Activated CD4-positive, alpha-beta T cell treated with anti-CD3 and anti-CD28 coated beads, Interleukin-2, Interleukin-4, amounts not matched to agents 100 ng/mL and 50 ng/mL, durations not matched to agents 16 hours and 8 hours (primary cell): ENCODE measurements around the gene LIX1L.
A peak's percentile ranks its signal among the peaks of the same experiment; 100 is the strongest.

Source experiments
- DNase-seq: peaks from one replicate; pipeline ENCODE4 v3.0.0-alpha.2; 2020; ENCODE audit warnings: low spot score

The LIX1L gene

GRCh38 chr1:145893306-145894055, 64.3 kb downstream of the LIX1L start:
- DNase-seq = no peak

- no peak for DNase-seq
These were observed 65.2 kb downstream of the LIX1L start for GRCh38 chr1:145892486-145893087.

GRCh38 chr1:145891587-145892485, 66.0 kb downstream of the LIX1L start:
- DNase-seq = peak; percentile 42

GRCh38 chr1:145891143-145891542, 66.7 kb downstream of the LIX1L start:
- no peak for DNase-seq

GRCh38 chr1:145889722-145890121, 68.1 kb downstream of the LIX1L start:
- DNase-seq = no peak

GRCh38 chr1:145887631-145888030, 70.2 kb downstream of the LIX1L start:
- DNase-seq = no peak

- no peak for DNase-seq
These were observed 71.0 kb downstream of the LIX1L start for GRCh38 chr1:145886816-145887215.

GRCh38 chr1:145886390-145886789, 71.4 kb downstream of the LIX1L start:
- no peak for DNase-seq

GRCh38 chr1:145885738-145886287, 72.0 kb downstream of the LIX1L start, which contains the start of gene ANKRD35:
ANKRD35 (minus strand) TSS chr1:145885866; CDS start chr1:145885758, 108 bp downstream.
- peak; percentile 72 for DNase-seq

GRCh38 chr1:145884675-145885074, 73.1 kb downstream of the LIX1L start:
- DNase-seq = no peak
